Measurements from ENCODE around the gene GNMT.
"Not testable (repeated sequence)": the region's sequence is repeated elsewhere in the genome, so short reads cannot be mapped to it uniquely, and the experiment has no call there.

GNMT gene

DNA sequence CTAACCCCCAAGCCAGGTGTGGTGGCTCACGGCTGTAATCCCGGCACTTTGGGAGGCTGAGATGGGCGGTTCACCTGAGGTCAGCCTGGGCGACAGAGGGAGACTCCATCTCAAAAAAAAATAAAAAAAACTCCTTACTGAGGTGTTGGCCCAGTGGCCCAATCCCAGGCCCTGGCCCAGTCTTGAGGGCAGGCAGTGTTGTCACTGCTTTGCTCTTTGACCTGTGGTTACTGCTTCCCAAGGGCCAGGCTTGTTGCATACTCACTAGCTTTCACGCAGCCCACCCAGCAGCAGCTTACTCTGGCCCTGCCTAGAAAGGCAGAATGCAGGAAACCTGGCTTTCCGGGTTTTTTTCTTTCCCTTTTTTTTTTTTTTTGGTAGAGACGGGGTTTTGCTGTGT lies 18.1 kb upstream of the GNMT start:
- DNase-seq, result no peak

GRCh38 chr6:42947950-42948349 lies 12.6 kb upstream of the GNMT start:
- DNase-seq, result no peak

- DNase-seq, result no peak
Measured at GRCh38 chr6:42952389-42952788, 8.2 kb upstream of the GNMT start.

GRCh38 chr6:42954405-42954804 lies 6.1 kb upstream of the GNMT start:
- DNase-seq, result not testable (repeated sequence)

- no peak for DNase-seq
Measured at GRCh38 chr6:42958125-42958524, 2.4 kb upstream of the GNMT start.

- no peak for DNase-seq
Measured at GRCh38 chr6:42959917-42960242, 674 bp upstream of the GNMT start.

DNA sequence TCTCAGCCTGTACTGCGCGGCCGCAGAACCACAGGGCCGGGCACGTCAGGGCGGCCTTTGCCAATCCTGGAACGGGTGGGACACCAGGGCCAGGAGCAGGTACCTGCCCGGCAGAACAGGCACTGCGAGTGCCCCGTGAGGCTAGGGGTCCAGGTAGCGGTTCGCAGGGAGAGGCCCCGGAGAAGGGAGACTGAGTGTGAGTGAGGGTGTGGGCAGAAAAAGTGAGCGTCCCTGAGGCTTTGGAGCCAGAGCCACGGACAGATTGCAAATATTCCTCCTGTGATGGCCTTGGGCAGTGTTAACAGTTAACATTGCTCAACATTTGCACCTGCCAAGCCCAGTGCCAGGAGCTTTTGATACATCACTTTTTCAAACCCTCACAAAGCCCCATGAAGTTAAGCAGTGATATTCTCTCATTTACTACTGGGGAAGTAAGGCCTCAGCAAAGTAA lies 491 bp downstream of the GNMT start:
- DNase-seq, result no peak

DNA sequence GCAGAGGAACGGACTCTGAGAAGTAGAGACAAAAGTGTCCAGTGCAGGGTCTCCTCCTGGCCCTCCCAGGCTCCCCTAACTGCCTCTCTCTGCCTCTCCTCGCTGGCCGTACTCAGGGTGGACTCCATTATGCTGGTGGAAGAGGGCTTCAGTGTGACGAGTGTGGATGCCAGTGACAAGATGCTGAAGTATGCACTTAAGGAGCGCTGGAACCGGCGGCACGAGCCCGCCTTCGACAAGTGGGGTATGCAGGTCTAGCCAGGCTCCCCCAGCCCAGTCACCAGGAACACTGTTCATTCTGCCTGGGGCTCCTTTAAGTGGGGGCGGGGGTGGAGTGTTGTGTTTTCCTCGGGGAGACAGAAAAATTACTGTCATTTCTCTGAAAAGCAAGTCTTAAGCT lies 1.5 kb downstream of the GNMT start:
- no peak for DNase-seq

DNA sequence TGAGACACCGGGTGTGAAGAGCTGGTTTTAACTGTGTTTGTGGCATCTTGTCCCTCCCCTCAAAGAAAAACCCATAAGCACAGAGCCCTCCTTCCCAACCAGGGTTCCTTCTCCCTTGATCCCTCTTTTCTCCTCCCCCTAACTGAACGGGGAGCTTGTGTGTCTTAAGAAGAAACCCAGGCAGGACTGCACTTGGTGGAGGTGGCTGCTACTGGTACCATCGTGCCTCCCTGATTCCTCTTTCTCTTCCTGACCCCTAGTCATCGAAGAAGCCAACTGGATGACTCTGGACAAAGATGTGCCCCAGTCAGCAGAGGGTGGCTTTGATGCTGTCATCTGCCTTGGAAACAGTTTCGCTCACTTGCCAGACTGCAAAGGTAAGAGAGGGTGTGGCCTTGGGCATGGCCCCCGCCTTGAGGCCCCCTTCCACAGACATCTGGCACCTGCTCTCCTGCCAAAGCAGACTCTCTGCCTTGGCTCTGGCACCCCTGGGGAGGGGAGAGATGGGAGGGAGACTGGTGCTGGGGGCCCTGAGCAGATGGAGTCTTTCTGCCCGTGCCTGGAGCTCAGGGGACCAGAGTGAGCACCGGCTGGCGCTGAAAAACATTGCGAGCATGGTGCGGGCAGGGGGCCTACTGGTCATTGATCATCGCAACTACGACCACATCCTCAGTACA lies 2.1 kb downstream of the GNMT start:
- DNase-seq, result peak; percentile 88

GRCh38 chr6:42963179-42963854 lies 2.8 kb downstream of the GNMT start:
- DNase-seq, result no peak

GRCh38 chr6:42963855-42964605 lies 3.5 kb downstream of the GNMT start:
- DNase-seq, result peak; percentile 77

GRCh38 chr6:42966571-42966970 lies 6.0 kb downstream of the GNMT start:
- no peak for DNase-seq

DNA sequence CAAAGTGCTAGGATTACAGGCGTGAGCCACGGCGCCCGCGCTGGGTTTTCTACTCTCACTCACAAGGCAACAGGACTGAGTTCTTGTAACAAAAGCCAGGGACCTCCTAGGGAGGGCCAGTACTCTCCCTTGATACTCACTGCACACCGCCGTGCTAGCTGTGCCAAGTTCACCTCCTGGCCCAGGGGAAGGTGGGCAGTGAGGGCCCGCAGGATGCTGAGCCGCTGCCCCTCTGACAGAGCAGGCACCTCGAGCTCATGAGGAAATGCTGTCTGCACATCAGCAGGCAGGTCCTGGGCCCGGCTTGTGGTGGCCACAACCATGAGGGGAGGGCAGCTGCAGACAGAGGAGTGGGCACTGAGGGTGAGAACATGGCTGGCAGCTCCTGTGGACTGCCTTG lies 6.7 kb downstream of the GNMT start:
- DNase-seq, result no peak

DNA sequence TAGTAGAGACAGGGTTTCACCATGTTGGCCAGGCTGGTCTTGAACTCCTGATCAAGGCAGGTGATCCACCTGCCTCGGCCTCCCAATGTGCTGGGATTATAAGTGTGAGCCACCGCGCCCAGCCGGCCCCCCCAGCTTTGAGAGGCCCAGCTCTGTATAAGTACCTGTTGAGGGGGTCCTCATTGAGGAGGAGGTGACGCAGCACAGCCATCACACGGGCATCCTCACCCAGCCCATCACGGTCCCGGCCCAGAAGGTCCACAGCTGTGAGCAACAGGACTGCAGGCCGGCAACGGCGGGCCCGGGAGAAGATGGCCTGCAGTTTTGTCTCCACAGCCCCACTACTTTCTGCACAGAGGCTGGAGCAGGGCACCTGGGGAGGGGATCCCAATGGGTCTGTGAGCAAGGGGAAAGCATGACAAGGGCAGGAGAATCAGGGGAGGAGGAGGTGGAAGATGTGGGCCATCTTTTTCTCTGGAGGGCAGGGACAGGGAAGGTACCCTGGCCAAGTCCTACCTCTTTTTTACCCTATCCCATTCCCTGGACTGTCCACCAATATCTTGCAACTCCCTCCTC lies 7.7 kb downstream of the GNMT start:
- DNase-seq, result no peak

GRCh38 chr6:42968783-42969182 lies 8.2 kb downstream of the GNMT start:
- DNase-seq, result no peak

DNA sequence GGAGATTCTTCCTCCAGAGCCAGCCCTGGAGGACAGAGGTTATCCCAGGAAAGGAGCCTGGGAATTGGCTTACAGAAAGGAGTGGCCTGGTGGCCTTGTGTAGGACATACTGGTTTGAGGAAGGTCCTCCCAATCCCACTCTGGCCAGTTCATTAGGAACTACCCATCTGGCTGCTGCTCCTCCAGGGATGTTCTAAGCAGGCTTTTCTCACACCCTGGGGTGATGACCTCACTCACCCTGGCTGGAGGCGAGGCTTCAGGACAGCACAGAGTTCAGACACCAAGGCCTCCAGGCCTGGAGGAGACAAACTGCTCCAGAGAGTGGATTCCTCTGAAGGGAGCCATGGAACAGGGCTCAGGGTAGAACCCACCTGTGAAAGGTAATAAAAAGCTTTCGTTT lies 8.9 kb downstream of the GNMT start:
- DNase-seq, result no peak

GRCh38 chr6:42969934-42970333 lies 9.4 kb downstream of the GNMT start:
- DNase-seq, result no peak

GRCh38 chr6:42970871-42971612 lies 10.5 kb downstream of the GNMT start:
- no peak for DNase-seq

DNA sequence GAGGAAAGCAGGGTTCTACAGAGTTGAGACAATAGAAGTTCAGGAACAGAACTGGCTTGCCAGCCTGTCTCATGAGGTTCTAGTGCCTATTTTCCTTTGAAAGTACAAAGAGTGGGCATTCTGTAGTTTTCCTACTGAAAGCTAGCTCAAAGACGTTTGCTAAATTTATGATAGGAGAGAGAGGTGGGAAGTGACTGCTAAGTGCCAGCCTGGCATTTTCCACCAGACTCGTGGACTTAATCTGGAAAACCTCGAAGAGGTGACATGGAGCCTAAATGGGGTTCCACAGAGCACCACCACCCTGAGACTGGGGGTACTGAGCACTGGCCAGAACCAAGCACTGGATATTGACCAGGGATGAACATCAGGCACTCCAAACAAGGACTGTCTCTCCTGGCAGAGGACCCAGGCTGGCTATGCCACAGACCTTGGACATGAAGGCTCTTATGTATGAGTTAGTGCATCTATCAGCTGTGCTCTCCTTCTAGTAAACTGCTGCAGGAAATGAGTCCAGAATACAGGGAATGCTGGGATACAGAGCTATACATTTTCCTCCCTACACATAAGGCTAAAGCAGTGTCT lies 11.3 kb downstream of the GNMT start:
- DNase-seq, result no peak

DNA sequence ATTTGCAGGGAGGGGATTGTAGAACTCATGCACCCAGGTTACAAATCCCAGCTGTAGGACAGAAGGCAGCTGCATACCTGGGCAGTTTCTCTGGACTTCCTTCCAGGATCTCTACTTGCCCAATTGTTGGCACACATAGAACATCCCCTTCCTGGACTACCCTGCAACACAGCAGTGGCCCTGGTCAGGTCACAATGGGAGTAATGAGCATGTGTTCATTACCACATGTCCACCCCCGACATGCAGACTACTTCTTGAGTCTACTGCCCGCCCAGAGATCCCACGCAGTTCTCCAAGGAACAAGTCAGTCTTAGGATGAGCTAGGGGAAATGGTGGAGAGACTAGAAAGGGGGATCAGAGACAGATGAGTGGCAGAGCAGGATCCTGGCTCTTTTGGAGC lies 13.4 kb downstream of the GNMT start:
- no peak for DNase-seq

DNA sequence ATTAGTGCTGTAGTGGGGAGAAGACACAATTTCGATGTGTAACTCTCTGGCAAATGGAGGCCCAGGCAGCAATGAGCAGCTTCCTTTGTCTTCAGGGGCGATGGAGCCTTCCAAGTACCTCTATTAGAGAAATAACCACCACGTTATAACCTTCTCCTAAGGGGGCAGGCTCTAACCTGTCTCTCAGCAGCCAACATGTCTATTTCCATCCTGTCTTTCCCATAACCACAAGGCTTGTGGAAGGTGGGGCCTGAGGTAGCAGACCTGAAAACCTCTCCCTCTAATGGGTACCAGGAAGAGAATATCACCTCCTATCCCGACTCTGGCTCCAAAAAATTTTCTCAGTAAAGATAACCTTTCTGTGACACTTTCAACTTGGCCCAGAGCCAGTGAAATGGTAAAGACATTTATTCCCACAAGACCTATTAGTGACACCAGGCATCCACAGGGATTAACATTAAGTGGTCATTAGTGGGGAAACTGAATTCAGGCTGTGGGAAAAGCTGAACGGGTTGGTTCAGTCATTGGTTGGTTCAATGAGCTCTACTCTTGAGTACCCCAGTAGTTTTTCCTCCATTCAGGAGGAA lies 14.5 kb downstream of the GNMT start:
- no peak for DNase-seq

DNA sequence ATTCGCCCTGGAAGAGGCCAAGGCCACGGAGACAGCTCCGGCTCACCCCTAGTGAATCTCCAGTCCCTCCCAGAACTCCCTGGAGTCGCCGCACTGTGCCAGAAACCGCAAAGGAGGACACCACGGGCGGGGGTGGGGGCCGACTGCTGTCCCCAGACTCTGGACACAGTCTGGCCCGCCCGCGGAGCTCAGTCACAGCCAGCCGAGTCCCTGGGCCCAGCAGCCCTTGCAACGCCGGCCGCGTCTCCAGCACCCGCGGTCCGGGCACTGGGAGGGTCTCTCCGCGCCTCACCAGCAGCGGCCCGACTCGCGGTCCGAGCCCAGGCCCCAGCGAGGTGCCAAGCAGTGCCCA lies 17.9 kb downstream of the GNMT start:
- no peak for DNase-seq
